ENCODE results near the gene CCL8.

The CCL8 gene

GRCh38 chr17:34347063-34347462, 27.8 kb downstream of the CCL8 start:
- no peak overlapping the region for H3K9ac ChIP-seq (ENCODE audit: insufficient read length, low read depth)
- no peaks in the 10 kb centered on the region for H3K9me3 ChIP-seq (ENCODE audit: insufficient read depth, low read length)
- H3K4me1 ChIP-seq (ENCODE audit: insufficient read depth, insufficient read length): no peaks in the 10 kb centered on the region
- no peak for DNase-seq (ENCODE audit: low read depth, low spot score)
- no peak overlapping the region for H3K4me3 ChIP-seq (ENCODE audit: insufficient read length, low read depth)
- no peaks in the 10 kb centered on the region for H3K36me3 ChIP-seq (ENCODE audit: insufficient read depth, insufficient read length, low read length)
- TF ChIP-seq ZNF274 (IDR thresholded peaks at IDR 0.05; ENCODE audit: low read depth, low read length) (no peak), YY1 (IDR thresholded peaks at IDR 0.05; ENCODE audit: insufficient read depth, insufficient read length) (no peak), SUZ12 (IDR thresholded peaks at IDR 0.05; ENCODE audit: extremely low read depth, insufficient read depth, insufficient read length) (no peak)
- H3K27me3 ChIP-seq (ENCODE audit: insufficient read depth, insufficient read length): no peaks in the 10 kb centered on the region

- no peaks in the 10 kb centered on the region for H3K27me3 ChIP-seq (ENCODE audit: insufficient read depth, insufficient read length)
- no peaks in the 10 kb centered on the region for H3K9me3 ChIP-seq (ENCODE audit: insufficient read depth, low read length)
- no peak for DNase-seq (ENCODE audit: low read depth, low spot score)
- no peak for TF ChIP-seq SUZ12 (IDR thresholded peaks at IDR 0.05; ENCODE audit: extremely low read depth, insufficient read depth, insufficient read length)
- no peak for TF ChIP-seq ZNF274 (IDR thresholded peaks at IDR 0.05; ENCODE audit: low read depth, low read length)
- TF ChIP-seq YY1 (IDR thresholded peaks at IDR 0.05; ENCODE audit: insufficient read depth, insufficient read length): no peak
- H3K36me3 ChIP-seq (ENCODE audit: insufficient read depth, insufficient read length, low read length): no peaks in the 10 kb centered on the region
- H3K4me3 ChIP-seq (ENCODE audit: insufficient read length, low read depth): no peak overlapping the region
- no peaks in the 10 kb centered on the region for H3K4me1 ChIP-seq (ENCODE audit: insufficient read depth, insufficient read length)
- H3K9ac ChIP-seq (ENCODE audit: insufficient read length, low read depth): no peak overlapping the region
Measured at GRCh38 chr17:34349751-34350150, 30.5 kb downstream of the CCL8 start.

- Histone ChIP-seq H3K36me3 (ENCODE audit: insufficient read depth, insufficient read length, low read length) (no peaks in the 10 kb centered on the region), H3K9me3 (ENCODE audit: insufficient read depth, low read length) (no peaks in the 10 kb centered on the region), H3K4me3 (ENCODE audit: insufficient read length, low read depth) (no peak overlapping the region), H3K27me3 (ENCODE audit: insufficient read depth, insufficient read length) (no peaks in the 10 kb centered on the region), H3K4me1 (ENCODE audit: insufficient read depth, insufficient read length) (no peaks in the 10 kb centered on the region), H3K9ac (ENCODE audit: insufficient read length, low read depth) (no peak overlapping the region)
- TF ChIP-seq ZNF274 (IDR thresholded peaks at IDR 0.05; ENCODE audit: low read depth, low read length): no peak
- TF ChIP-seq YY1 (IDR thresholded peaks at IDR 0.05; ENCODE audit: insufficient read depth, insufficient read length): no peak
- TF ChIP-seq SUZ12 (IDR thresholded peaks at IDR 0.05; ENCODE audit: extremely low read depth, insufficient read depth, insufficient read length): no peak
- no peak for DNase-seq (ENCODE audit: low read depth, low spot score)
Measured at GRCh38 chr17:34351096-34351495, 31.9 kb downstream of the CCL8 start.

- TF ChIP-seq YY1 (IDR thresholded peaks at IDR 0.05; ENCODE audit: insufficient read depth, insufficient read length) (no peak), SUZ12 (IDR thresholded peaks at IDR 0.05; ENCODE audit: extremely low read depth, insufficient read depth, insufficient read length) (no peak), ZNF274 (IDR thresholded peaks at IDR 0.05; ENCODE audit: low read depth, low read length) (no peak)
- Histone ChIP-seq H3K4me1 (ENCODE audit: insufficient read depth, insufficient read length) (no peaks in the 10 kb centered on the region), H3K9ac (ENCODE audit: insufficient read length, low read depth) (no peak overlapping the region), H3K4me3 (ENCODE audit: insufficient read length, low read depth) (no peak overlapping the region), H3K27me3 (ENCODE audit: insufficient read depth, insufficient read length) (no peaks in the 10 kb centered on the region), H3K9me3 (ENCODE audit: insufficient read depth, low read length) (no peaks in the 10 kb centered on the region), H3K36me3 (ENCODE audit: insufficient read depth, insufficient read length, low read length) (no peaks in the 10 kb centered on the region)
- DNase-seq (ENCODE audit: low read depth, low spot score): no peak
Measured at GRCh38 chr17:34352191-34352590, 33.0 kb downstream of the CCL8 start.

- TF ChIP-seq YY1 (IDR thresholded peaks at IDR 0.05; ENCODE audit: insufficient read depth, insufficient read length) (no peak), SUZ12 (IDR thresholded peaks at IDR 0.05; ENCODE audit: extremely low read depth, insufficient read depth, insufficient read length) (no peak), ZNF274 (IDR thresholded peaks at IDR 0.05; ENCODE audit: low read depth, low read length) (no peak)
- Histone ChIP-seq H3K36me3 (ENCODE audit: insufficient read depth, insufficient read length, low read length) (no peaks in the 10 kb centered on the region), H3K9ac (ENCODE audit: insufficient read length, low read depth) (no peak overlapping the region), H3K4me3 (ENCODE audit: insufficient read length, low read depth) (no peak overlapping the region), H3K27me3 (ENCODE audit: insufficient read depth, insufficient read length) (no peaks in the 10 kb centered on the region), H3K4me1 (ENCODE audit: insufficient read depth, insufficient read length) (no peaks in the 10 kb centered on the region), H3K9me3 (ENCODE audit: insufficient read depth, low read length) (no peaks in the 10 kb centered on the region)
- no peak for DNase-seq (ENCODE audit: low read depth, low spot score)
Measured at GRCh38 chr17:34354637-34355036, 35.4 kb downstream of the CCL8 start.

GRCh38 chr17:34356194-34356593, 37.0 kb downstream of the CCL8 start, which contains the start of gene CCL13:
Gene CCL13, plus strand, starts transcription at chr17:34356480. Its CDS starts 47 bp downstream, at chr17:34356527.
- no peak within 1 kb of the TSS for H3K9ac ChIP-seq (ENCODE audit: insufficient read length, low read depth)
- H3K4me1 ChIP-seq (ENCODE audit: insufficient read depth, insufficient read length): no peaks in the 10 kb centered on the region
- no peaks in the 10 kb centered on the region for H3K36me3 ChIP-seq (ENCODE audit: insufficient read depth, insufficient read length, low read length)
- H3K4me3 ChIP-seq (ENCODE audit: insufficient read length, low read depth): no peak within 1 kb of the TSS
- no peak for TF ChIP-seq SUZ12 (IDR thresholded peaks at IDR 0.05; ENCODE audit: extremely low read depth, insufficient read depth, insufficient read length)
- no peak for TF ChIP-seq YY1 (IDR thresholded peaks at IDR 0.05; ENCODE audit: insufficient read depth, insufficient read length)
- no peak for TF ChIP-seq ZNF274 (IDR thresholded peaks at IDR 0.05; ENCODE audit: low read depth, low read length)
- no peaks in the 10 kb centered on the region for H3K9me3 ChIP-seq (ENCODE audit: insufficient read depth, low read length)
- H3K27me3 ChIP-seq (ENCODE audit: insufficient read depth, insufficient read length): no peaks in the 10 kb centered on the region
- DNase-seq (ENCODE audit: low read depth, low spot score): no peak

- TF ChIP-seq YY1 (IDR thresholded peaks at IDR 0.05; ENCODE audit: insufficient read depth, insufficient read length): no peak
- TF ChIP-seq SUZ12 (IDR thresholded peaks at IDR 0.05; ENCODE audit: extremely low read depth, insufficient read depth, insufficient read length): no peak
- TF ChIP-seq ZNF274 (IDR thresholded peaks at IDR 0.05; ENCODE audit: low read depth, low read length): no peak
Measured at GRCh38 chr17:34357398-34357797, 38.2 kb downstream of the CCL8 start.

More at GRCh38 chr17:34357398-34357797, 38.2 kb downstream of the CCL8 start:
- no peak for DNase-seq (ENCODE audit: low read depth, low spot score)
- Histone ChIP-seq H3K9ac (ENCODE audit: insufficient read length, low read depth) (no peak overlapping the region), H3K4me1 (ENCODE audit: insufficient read depth, insufficient read length) (no peaks in the 10 kb centered on the region), H3K4me3 (ENCODE audit: insufficient read length, low read depth) (no peak overlapping the region), H3K27me3 (ENCODE audit: insufficient read depth, insufficient read length) (no peaks in the 10 kb centered on the region), H3K9me3 (ENCODE audit: insufficient read depth, low read length) (no peaks in the 10 kb centered on the region), H3K36me3 (ENCODE audit: insufficient read depth, insufficient read length, low read length) (no peaks in the 10 kb centered on the region)

All from NT2/D1 (cell line).